ENCODE measurements around the gene LRBA. TPM values are rescaled to one million over a fixed set of nuclear protein-coding genes. Genes with fewer than 3 reads are reported as not detected.
A peak's percentile ranks its signal among the peaks of the same experiment; 100 is the strongest.

LRBA gene
- total RNA-seq, 1 donor from 2014 or later, result 68.0 TPM

DNA sequence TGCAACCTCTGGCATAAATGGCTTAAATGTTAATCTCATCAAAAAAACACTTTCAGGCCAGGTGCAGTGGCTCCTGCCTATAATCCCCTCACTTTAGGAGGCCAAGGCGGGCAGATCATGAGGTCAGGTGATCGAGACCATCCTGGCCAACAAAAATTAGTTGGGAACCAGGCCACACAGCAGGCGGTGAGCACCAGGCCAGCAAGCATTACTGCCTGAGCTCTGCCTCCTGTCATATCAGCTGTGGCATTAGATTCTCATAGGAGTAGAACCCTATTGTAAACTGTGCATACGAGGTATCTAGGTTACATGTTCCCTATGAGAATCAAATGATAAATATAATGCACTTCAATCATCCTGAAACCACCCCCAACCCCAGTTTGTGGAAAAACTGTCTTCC, 125.8 kb downstream of the LRBA start:
- no peaks in the 10 kb centered on the region for H3K36me3 ChIP-seq
- no peak overlapping the region for H3K27ac ChIP-seq
- H3K4me3 ChIP-seq, result no peak overlapping the region
- no peak for DNase-seq (ENCODE audit: extremely low spot score in 2 of 2)
- TF ChIP-seq, protein P1, sequence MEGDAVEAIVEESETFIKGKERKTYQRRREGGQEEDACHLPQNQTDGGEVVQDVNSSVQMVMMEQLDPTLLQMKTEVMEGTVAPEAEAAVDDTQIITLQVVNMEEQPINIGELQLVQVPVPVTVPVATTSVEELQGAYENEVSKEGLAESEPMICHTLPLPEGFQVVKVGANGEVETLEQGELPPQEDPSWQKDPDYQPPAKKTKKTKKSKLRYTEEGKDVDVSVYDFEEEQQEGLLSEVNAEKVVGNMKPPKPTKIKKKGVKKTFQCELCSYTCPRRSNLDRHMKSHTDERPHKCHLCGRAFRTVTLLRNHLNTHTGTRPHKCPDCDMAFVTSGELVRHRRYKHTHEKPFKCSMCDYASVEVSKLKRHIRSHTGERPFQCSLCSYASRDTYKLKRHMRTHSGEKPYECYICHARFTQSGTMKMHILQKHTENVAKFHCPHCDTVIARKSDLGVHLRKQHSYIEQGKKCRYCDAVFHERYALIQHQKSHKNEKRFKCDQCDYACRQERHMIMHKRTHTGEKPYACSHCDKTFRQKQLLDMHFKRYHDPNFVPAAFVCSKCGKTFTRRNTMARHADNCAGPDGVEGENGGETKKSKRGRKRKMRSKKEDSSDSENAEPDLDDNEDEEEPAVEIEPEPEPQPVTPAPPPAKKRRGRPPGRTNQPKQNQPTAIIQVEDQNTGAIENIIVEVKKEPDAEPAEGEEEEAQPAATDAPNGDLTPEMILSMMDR (IDR thresholded peaks at IDR 0.05), result no peak
- TF ChIP-seq POLR2A (IDR thresholded peaks at IDR 0.05), result no peak
- TF ChIP-seq POLR2AphosphoS5 (IDR thresholded peaks at IDR 0.05; ENCODE audit: insufficient read depth in 1 of 2, low read depth in 1 of 2), result no peak
- intact Hi-C loops (cut with DNase I), result no loop called here
- H3K4me1 ChIP-seq, result peaks cover 17% of the 10 kb centered on the region
- H3K27me3 ChIP-seq, result no peaks in the 10 kb centered on the region
- no peaks in the 10 kb centered on the region for H3K9me3 ChIP-seq

DNA sequence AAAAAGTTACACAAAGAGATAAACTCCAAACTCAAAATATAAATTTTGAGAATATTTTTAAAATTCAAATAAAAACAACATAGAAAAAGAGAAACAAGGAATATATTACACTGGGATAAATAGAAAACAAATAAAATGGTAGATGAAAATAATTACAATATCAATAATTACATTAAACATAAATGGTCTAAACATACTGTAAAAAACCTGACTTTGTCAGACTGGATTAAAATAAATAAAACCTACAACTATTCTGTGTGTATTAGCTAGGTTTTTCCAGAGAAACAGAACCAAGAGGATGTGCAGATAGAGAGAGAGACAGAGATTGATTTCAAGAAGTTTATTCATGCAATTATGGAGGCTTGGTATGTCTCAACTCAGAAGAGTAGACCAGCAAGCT, 126.5 kb downstream of the LRBA start:
- H3K27ac ChIP-seq, result no peak overlapping the region
- DNase-seq (ENCODE audit: extremely low spot score in 2 of 2), result no peak
- no peaks in the 10 kb centered on the region for H3K36me3 ChIP-seq
- peaks cover 17% of the 10 kb centered on the region for H3K4me1 ChIP-seq
- H3K9me3 ChIP-seq, result no peaks in the 10 kb centered on the region
- intact Hi-C loops (cut with DNase I), result no loop called here
- TF ChIP-seq POLR2AphosphoS5 (IDR thresholded peaks at IDR 0.05; ENCODE audit: insufficient read depth in 1 of 2, low read depth in 1 of 2) (no peak), POLR2A (IDR thresholded peaks at IDR 0.05) (no peak)
- TF ChIP-seq, protein P1 (IDR thresholded peaks at IDR 0.05), result no peak
- no peak overlapping the region for H3K4me3 ChIP-seq
- no peaks in the 10 kb centered on the region for H3K27me3 ChIP-seq

DNA sequence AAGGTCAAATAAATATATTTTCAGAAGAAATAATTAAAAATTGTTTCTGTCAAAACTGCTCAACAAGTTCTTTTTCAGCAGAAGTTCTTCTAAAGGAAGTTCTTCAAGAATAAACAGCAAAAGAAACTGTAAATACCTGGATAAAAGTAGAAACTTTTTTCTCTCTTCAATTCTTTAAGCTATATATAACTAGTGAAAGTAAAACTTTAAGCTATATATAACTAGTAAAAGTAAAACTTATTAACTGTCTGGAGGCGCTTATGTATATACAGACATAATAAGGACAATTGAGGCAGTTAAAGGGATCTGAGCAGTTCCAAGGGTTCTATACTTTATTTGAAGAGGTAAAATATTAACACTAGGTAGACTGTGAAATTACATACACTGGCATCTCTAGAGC, 126.9 kb downstream of the LRBA start:
- intact Hi-C loops (cut with DNase I), result no loop called here
- Histone ChIP-seq H3K27me3 (no peaks in the 10 kb centered on the region), H3K4me1 (peaks cover 17% of the 10 kb centered on the region), H3K27ac (no peak overlapping the region), H3K36me3 (no peaks in the 10 kb centered on the region), H3K4me3 (no peak overlapping the region), H3K9me3 (no peaks in the 10 kb centered on the region)
- TF ChIP-seq POLR2A (IDR thresholded peaks at IDR 0.05) (no peak), POLR2AphosphoS5 (IDR thresholded peaks at IDR 0.05; ENCODE audit: insufficient read depth in 1 of 2, low read depth in 1 of 2) (no peak)
- TF ChIP-seq, protein P1 (IDR thresholded peaks at IDR 0.05), result no peak
- DNase-seq (ENCODE audit: extremely low spot score in 2 of 2), result no peak

DNA sequence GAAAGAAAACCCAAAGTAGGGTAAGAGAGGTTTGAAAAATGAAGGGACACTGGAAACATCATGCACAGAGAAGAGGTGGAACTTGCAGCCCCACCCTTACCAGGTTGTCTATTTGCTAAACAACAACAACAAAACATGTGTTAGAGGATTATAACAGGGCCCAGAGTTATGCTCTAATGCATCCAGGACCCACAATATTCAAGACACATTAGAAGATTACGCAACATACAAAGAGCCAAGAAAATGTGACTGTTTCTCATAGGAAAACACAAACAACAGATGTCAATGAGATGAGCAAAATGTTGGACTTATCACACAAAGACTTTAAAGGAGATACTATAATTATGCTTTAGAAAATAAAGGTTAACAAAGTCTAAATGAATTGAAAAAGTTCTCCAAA, 128.5 kb downstream of the LRBA start:
- H3K27me3 ChIP-seq, result no peaks in the 10 kb centered on the region
- H3K36me3 ChIP-seq, result no peaks in the 10 kb centered on the region
- peak overlapping the region; percentile 72 for H3K27ac ChIP-seq
- no peaks in the 10 kb centered on the region for H3K9me3 ChIP-seq
- no peak overlapping the region for H3K4me3 ChIP-seq
- intact Hi-C loops (cut with DNase I), result no loop called here
- peaks cover 17% of the 10 kb centered on the region for H3K4me1 ChIP-seq
- TF ChIP-seq POLR2AphosphoS5 (IDR thresholded peaks at IDR 0.05; ENCODE audit: insufficient read depth in 1 of 2, low read depth in 1 of 2) (no peak), POLR2A (IDR thresholded peaks at IDR 0.05) (no peak)
- TF ChIP-seq, protein P1 (IDR thresholded peaks at IDR 0.05), result no peak
- no peak for DNase-seq (ENCODE audit: extremely low spot score in 2 of 2)

DNA sequence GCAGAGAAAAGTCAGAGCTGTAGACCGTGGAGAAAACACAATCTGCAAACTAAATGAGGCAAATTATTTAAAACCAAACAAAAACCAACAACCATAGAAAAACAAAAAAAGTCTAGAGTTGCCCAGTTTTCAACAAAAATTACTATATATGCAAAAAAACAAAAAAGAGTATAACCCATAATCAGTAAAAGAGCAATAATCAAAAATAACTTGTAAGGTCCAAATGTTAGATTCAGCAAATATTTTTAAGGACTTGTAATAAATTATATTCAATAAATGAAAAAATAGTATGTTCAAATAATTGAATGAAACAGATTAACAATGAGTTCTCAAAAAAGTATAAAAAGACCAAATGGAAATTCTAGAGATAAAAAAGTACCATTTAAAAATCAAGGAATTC, 130.5 kb downstream of the LRBA start:
- H3K36me3 ChIP-seq, result peaks cover 0 to 4% of the 10 kb centered on the region in 2 donors
- H3K4me1 ChIP-seq, result peaks cover 17% of the 10 kb centered on the region
- TF ChIP-seq, protein P1 (IDR thresholded peaks at IDR 0.05), result no peak
- TF ChIP-seq POLR2AphosphoS5 (IDR thresholded peaks at IDR 0.05; ENCODE audit: insufficient read depth in 1 of 2, low read depth in 1 of 2), result no peak
- TF ChIP-seq POLR2A (IDR thresholded peaks at IDR 0.05), result no peak
- H3K27ac ChIP-seq, result peak overlapping the region; percentile 38
- intact Hi-C loops (cut with DNase I), result no loop called here
- no peak overlapping the region for H3K4me3 ChIP-seq
- no peaks in the 10 kb centered on the region for H3K27me3 ChIP-seq
- no peak for DNase-seq (ENCODE audit: extremely low spot score in 2 of 2)
- H3K9me3 ChIP-seq, result peaks cover 4% of the 10 kb centered on the region
